Duodenal mucosa (tissue), 2 donors: ENCODE measurements around the gene GLA.

Experiments used
- H3K27ac ChIP-seq: one replicate; pipeline ENCODE4 v1.7.0; 2013; ENCODE audit warnings: low read depth, low read length
- H3K27me3 ChIP-seq, 2 donors: one replicate each; pipeline ENCODE4 v1.7.0; 2013; ENCODE audit warnings: low read length in 2 of 2, control low read depth in 1 of 2; ENCODE audit not compliant: insufficient read depth in 2 of 2, control insufficient read depth in 1 of 2
- H3K36me3 ChIP-seq, 2 donors: one replicate each; pipeline ENCODE4 v1.7.0; 2013; ENCODE audit warnings: low read length in 2 of 2, control low read depth in 1 of 2; ENCODE audit not compliant: insufficient read depth in 2 of 2, control insufficient read depth in 1 of 2
- H3K4me1 ChIP-seq, 2 donors: one replicate each; pipeline ENCODE4 v1.7.0; 2013; ENCODE audit warnings: low read length in 2 of 2, control low read depth in 1 of 2; ENCODE audit not compliant: insufficient read depth in 2 of 2, control insufficient read depth in 1 of 2
- H3K4me3 ChIP-seq, 2 donors: one replicate each; pipeline ENCODE4 v1.7.0; 2013; ENCODE audit warnings: low read length in 2 of 2, low read depth in 1 of 2
- H3K9ac ChIP-seq, 2 donors: one replicate each; pipeline ENCODE4 v1.7.0; 2013; ENCODE audit warnings: low read length in 2 of 2, low read depth in 1 of 2
- H3K9me3 ChIP-seq, 2 donors: one replicate each; pipeline ENCODE4 v1.7.0; 2013; ENCODE audit warnings: low read length in 2 of 2, control low read depth in 1 of 2; ENCODE audit not compliant: control insufficient read depth in 1 of 2

Gene GLA

DNA sequence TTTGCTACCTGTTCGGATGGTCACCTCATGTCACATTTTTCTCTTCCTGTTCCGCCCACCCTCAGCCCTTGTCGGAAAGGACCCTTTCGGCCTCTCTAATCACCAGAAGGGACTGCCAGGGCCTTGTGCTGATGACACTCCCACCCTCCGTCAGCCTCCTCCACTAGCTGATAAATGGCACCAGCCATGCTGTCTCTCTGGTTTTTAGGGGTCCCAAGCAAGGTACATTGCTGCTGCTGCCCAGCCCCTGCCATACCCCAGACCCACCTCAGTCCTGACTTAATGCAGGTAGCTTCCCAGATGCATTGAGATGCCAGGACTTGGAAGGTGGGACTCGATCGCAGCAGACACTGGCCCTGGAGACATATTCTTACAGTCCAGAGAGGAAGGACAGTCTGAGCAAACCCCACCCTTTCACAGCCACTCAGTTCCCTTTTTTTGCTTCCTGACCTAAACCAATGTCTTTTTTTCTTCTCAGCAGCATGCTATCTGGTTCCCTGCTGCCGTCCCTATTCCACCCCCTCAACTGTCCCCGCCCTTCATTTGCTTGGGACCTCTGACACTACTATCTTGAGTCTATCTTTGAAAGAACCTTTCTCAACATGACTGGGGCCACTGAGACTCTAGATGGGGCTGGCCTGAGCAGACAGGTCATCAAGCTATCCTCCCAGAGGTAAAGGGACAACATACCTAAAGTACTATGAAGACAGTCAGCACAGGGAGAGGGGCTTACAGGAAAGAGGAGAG is 21.8 kb downstream of the GLA start, which contains the start of gene BTK:
Gene BTK, minus strand, starts transcription at position 397 of the 747 bp plus-strand sequence. CDS start 10,907 bp downstream, outside the sequence.
- H3K27me3 ChIP-seq: no peaks in the 10 kb centered on the region
- peak within 1 kb of the TSS; percentile 43 to 60 for H3K4me3 ChIP-seq
- no peak within 1 kb of the TSS for H3K27ac ChIP-seq

DNA sequence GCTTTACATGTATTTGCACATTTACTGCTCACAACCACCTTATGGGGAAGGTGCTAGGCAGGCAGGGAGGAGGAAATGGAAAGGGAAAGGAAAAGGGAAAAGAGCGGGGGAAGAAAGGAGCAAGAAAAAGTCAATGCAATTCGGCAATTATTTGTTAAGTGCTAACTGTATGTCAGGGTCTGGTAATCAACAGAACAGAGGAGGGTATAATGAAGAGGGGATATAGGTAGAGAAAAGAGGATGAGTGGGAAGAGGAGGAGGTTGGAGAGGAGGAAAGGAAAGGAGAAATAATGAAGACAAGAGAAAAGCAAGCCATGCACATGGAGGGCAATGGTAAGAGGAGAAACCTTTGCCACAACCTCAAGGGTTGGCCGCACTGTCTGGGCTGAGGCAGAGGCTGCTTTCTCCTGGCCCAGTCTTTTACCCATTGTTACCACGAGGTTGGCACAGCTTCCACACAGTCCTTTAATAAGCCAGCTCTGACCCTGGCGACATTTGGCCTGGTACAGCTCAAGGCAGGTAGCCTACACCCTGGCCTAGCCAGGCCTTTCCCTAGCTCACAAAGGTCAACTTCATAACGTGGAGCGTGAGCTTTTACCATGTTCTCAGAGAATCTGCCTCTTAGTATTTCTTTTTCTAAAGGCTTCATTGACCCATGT is 22.6 kb downstream of the GLA start:
- peak overlapping the region in 1 of 2 donors; percentile 43 for H3K9ac ChIP-seq
- no peaks in the 10 kb centered on the region for H3K36me3 ChIP-seq
- no peak overlapping the region for H3K27ac ChIP-seq
- peak overlapping the region; percentile 43 to 60 for H3K4me3 ChIP-seq
- no peaks in the 10 kb centered on the region for H3K9me3 ChIP-seq
- no peaks in the 10 kb centered on the region for H3K27me3 ChIP-seq
- H3K4me1 ChIP-seq: no peaks in the 10 kb centered on the region

More for the DNA sequence above, 21.8 kb downstream of the GLA start, which contains the start of gene BTK:
- peak within 1 kb of the TSS in 1 of 2 donors; percentile 43 for H3K9ac ChIP-seq
- no peaks in the 10 kb centered on the region for H3K36me3 ChIP-seq
- no peaks in the 10 kb centered on the region for H3K9me3 ChIP-seq
- no peaks in the 10 kb centered on the region for H3K4me1 ChIP-seq

DNA sequence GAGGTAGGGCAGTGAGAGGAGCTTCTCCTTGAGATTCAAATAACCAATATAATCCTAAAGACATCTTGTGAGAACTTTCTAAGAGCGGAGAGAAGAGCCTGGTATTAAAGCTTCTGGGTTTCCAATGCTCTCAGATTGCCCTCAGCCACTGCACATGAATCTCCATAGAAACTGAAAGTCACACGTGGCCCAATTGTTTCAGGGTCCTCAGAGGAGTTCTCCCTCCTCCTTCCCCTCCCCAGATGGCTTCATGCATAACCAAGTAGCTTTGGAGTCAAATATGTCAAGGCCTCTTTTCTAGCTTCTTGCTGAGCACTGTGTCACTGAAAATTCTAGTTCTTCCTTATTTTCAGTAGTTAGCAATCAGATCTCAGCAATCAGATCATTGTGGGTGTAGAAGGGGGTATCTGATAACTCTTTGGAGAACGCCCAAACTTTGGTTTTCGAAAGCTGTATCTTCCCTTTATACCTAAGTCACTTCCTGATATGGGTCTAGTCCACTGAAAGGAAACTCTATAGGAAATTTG is 24.0 kb downstream of the GLA start:
- H3K9me3 ChIP-seq: no peaks in the 10 kb centered on the region
- no peak overlapping the region for H3K4me3 ChIP-seq
- H3K27me3 ChIP-seq: no peaks in the 10 kb centered on the region
- no peaks in the 10 kb centered on the region for H3K36me3 ChIP-seq
- H3K4me1 ChIP-seq: no peaks in the 10 kb centered on the region
- H3K9ac ChIP-seq: no peak overlapping the region
- H3K27ac ChIP-seq: no peak overlapping the region

DNA sequence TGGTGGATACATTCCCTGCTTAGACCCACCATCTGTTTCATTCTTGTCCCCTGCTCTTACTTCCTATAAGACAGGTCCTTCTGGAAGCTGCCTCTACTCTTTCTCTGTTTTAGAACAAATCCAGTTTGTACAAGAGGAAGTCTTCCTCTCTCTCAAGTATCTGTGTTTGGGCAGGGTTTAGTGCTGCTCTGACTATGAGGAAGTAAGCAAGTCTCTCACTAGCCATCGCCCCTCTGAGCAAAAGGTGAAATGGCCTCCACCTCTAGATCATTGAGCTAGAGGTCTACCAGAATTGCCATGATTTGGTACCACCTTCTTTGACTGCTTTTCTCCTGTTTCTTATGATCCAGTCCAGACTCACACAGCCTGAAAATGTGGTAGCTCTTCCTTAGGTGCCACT is 30.2 kb downstream of the GLA start:
- Histone ChIP-seq H3K4me3 (no peak overlapping the region), H3K4me1 (no peaks in the 10 kb centered on the region), H3K9me3 (no peaks in the 10 kb centered on the region), H3K9ac (no peak overlapping the region), H3K27ac (no peak overlapping the region), H3K36me3 (no peaks in the 10 kb centered on the region), H3K27me3 (no peaks in the 10 kb centered on the region)

DNA sequence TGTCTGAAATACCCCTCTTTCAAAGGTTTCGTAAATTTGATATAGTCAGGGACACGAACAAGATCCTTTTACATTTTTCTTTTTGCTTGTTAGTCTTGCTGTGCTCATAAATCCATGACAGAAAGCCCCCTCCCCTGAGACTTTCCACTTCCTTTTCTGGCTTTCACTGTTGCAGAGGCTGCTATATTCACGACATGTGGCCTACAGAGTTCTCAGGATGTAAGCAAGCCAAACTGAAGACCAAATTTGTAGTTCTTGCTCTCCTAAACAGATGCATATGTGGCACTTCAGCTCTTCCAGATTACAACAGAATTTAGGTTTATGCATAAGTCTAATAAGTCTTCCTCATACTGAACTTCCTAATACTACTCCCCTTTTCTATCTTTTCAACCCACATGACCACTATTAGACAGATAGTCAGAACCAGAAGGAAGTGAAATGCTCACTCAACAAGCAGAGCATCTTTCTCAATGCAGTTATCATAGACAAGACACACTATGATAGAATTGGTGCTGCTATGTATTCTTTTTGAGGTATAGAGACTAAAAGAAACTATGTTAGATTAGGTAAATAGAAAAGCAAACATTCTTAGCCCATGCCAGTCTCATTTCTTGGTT is 36.7 kb downstream of the GLA start:
- Histone ChIP-seq H3K36me3 (no peaks in the 10 kb centered on the region), H3K4me1 (no peaks in the 10 kb centered on the region), H3K9me3 (no peaks in the 10 kb centered on the region), H3K4me3 (no peak overlapping the region), H3K27me3 (no peaks in the 10 kb centered on the region), H3K9ac (no peak overlapping the region), H3K27ac (no peak overlapping the region)

DNA sequence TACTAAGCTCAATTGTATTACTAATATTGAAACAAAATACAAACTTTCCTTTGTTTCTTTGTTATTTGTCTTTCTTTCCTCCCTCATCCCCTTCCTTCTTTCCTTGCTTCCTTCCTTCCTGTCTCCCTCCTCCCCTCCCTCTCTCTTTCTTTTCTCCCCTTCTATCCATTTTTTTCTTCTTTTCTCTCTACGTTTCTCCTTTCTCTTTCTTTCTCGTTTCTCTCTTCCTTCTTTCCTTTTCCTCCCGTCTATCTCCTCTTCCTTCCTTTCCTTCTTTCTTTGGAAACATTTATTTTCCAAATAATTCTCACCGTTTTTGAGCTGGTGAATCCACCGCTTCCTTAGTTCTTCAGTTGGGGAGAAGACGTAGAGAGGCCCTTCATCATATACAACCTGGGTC is 38.0 kb downstream of the GLA start:
- H3K36me3 ChIP-seq: no peaks in the 10 kb centered on the region
- no peaks in the 10 kb centered on the region for H3K9me3 ChIP-seq
- H3K9ac ChIP-seq: no peak overlapping the region
- H3K27me3 ChIP-seq: no peaks in the 10 kb centered on the region
- H3K27ac ChIP-seq: no peak overlapping the region
- no peaks in the 10 kb centered on the region for H3K4me1 ChIP-seq
- no peak overlapping the region for H3K4me3 ChIP-seq

DNA sequence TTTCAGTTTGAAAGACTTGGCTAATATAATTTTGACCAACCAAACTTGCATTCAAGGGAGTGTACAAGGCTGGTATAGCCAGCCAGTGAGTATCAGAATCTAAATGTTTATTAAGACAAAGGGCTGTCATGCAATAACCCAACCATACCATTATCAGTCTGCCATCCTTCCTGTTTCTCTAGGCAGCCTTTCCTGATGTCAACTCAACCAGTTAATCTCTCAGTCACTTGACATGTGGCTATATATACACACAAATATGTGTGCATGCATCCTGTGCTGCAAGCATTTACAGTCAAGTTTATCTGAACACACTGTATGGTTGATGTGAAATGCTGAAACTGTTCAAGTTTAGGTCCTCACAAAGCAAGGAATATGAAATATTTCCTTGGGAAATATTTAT is 38.9 kb downstream of the GLA start:
- Histone ChIP-seq H3K9me3 (no peaks in the 10 kb centered on the region), H3K4me3 (no peak overlapping the region), H3K27ac (no peak overlapping the region), H3K27me3 (no peaks in the 10 kb centered on the region), H3K4me1 (no peaks in the 10 kb centered on the region), H3K36me3 (no peaks in the 10 kb centered on the region), H3K9ac (no peak overlapping the region)

DNA sequence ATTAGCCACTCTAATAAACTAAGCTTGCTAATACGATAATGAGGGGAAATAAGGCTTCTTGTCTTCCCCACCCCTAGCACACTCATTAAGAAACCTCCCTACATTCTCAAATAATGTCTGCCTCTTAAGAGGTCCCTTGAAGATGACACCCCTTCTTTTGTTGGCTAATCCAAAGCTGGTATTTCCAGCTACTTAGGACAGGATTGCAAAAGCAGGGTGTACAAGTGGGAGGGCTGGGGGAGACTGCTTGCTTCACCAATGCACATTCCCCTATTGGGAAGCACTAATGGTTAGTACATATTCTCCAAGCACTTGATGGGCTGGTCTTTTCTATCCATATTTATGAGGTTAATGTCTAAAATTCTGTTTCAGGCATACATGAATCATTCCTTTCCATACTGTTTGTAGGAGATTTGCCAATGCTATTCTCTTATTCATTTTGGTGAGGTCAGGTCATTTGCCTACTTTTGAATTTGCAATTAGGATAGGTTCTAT is 42.4 kb downstream of the GLA start:
- no peaks in the 10 kb centered on the region for H3K4me1 ChIP-seq
- H3K9ac ChIP-seq: no peak overlapping the region
- H3K4me3 ChIP-seq: no peak overlapping the region
- no peak overlapping the region for H3K27ac ChIP-seq
- no peaks in the 10 kb centered on the region for H3K9me3 ChIP-seq
- H3K27me3 ChIP-seq: no peaks in the 10 kb centered on the region
- H3K36me3 ChIP-seq: no peaks in the 10 kb centered on the region

DNA sequence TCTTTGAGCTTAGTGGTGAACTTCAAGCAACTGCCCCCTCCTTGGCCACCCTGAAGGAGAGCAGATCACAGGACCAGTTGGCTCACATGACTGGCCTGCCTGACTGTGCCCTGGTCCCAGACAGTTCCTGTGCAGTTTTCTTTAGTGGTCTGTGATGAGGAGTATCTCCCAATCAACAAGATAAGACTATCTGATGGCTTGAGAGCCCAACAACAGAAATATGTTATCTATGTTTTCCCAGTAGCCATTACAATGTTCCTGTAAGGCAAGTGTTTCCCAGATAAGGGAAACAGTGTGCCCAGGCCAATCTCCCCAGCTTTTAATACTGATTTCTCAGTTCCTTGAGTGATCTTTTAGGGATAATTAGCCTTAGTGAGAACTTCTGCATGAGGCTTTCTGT is 45.0 kb downstream of the GLA start:
- no peak overlapping the region for H3K9ac ChIP-seq

DNA sequence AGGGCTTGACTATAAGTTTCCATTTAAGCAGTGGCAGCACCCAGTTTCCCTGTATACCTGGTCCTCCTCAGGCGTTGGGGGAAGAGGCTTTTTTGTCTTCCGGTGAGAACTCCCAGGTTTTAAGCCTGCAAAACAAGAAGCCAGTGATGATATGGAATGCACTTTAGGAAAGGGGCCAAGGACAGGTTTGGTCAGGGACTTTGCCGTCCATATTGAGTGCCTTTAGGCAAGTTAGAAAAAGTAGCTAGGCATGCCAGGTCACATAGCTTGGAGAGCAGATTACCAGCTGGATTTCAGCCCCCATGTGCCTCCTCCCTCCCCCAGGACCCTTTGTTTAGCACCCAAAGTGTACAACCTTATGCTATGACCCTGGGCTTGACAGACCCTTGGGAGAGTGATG is 45.6 kb downstream of the GLA start:
- H3K36me3 ChIP-seq: no peaks in the 10 kb centered on the region
- no peaks in the 10 kb centered on the region for H3K9me3 ChIP-seq
- no peak overlapping the region for H3K4me3 ChIP-seq
- no peak overlapping the region for H3K27ac ChIP-seq
- H3K27me3 ChIP-seq: no peaks in the 10 kb centered on the region
- no peak overlapping the region for H3K9ac ChIP-seq
- no peaks in the 10 kb centered on the region for H3K4me1 ChIP-seq

More for the DNA sequence above, 45.0 kb downstream of the GLA start:
- no peak overlapping the region for H3K27ac ChIP-seq
- no peaks in the 10 kb centered on the region for H3K9me3 ChIP-seq
- H3K4me1 ChIP-seq: no peaks in the 10 kb centered on the region
- no peak overlapping the region for H3K4me3 ChIP-seq
- no peaks in the 10 kb centered on the region for H3K36me3 ChIP-seq
- H3K27me3 ChIP-seq: no peaks in the 10 kb centered on the region
